ENCODE data around the gene GSTM5.

GRCh38 chr1:109728870-109729269 is 16.8 kb downstream of the GSTM5 start:
- no peak for TF ChIP-seq CTCF (IDR thresholded peaks at IDR 0.05)
- TF ChIP-seq POLR2A (IDR thresholded peaks at IDR 0.05) = no peak

Data from body of pancreas (tissue), 4 donors.